Neural progenitor cell (in vitro differentiated cells): ENCODE measurements around the gene DLG2.

Experiments
- CTCF ChIP-seq: fragments of 200-600 bp; sonication (generic); IDR thresholded peaks from 2 replicates; pipeline ENCODE4 v1.5.1; 2017; ENCODE audit warnings: antibody characterized with exemption, mild to moderate bottlenecking
- EZH2 ChIP-seq: fragments of 200-600 bp; sonication (generic); IDR thresholded peaks from 2 replicates; pipeline ENCODE4 v1.6.1; 2017; ENCODE audit warnings: antibody characterized with exemption, mild to moderate bottlenecking, moderate library complexity
- EZH2phosphoT487 ChIP-seq: fragments of 200-600 bp; sonication (generic); IDR thresholded peaks from 2 replicates; pipeline ENCODE4 v1.6.1; 2017; ENCODE audit warnings: antibody characterized with exemption

DNA sequence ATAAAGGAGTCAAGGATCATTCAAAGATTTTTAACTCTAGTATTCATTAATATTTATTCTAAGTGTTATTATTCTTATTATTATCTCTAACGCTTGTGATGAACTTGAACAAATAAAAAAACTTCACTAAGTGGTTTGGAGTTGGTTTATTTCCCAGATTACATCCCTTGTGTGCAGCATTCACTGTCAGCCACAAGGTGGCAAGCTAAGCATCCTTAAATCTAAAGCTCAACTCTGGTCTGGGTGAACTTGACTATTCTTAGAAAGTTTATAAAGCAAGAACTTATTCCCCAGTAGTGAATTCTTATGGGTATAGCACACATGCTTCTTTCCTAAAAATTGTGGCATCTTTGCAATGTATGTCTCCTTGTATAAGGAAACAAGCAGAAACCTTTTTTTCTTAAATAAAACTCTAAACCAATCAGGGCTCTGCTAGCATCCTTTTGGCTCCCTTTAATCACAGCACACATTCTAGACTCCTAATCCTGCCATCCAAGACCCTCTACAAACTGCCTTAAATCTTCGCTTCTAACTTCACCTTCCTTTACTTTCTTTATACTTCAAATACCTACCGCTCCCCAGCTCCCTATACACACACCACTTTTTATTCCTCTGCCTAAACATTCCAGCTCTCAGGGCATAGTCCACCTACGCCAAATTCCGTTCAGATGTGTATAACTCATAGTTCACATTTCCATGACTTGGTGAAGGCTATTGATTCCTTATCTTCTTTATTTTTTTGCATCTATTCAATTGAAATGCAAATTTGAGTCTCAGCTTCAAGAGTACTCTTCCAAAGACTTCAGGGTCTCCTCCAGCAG lies 1068.8 kb downstream of the DLG2 start:
- TF ChIP-seq CTCF (peak; percentile 92), EZH2phosphoT487 (no peak), EZH2 (no peak)
